LNCaP clone FGC (cell line): ENCODE measurements around the gene CLIC5.

Experiments used
- DNase-seq: peaks from one replicate; pipeline ENCODE4 v3.0.0-alpha.2; 2011; ENCODE audit warnings: low read depth
- H3K4me3 ChIP-seq: 2 replicates; pipeline ENCODE4 v1.5.1; 2011; ENCODE audit warnings: mild to moderate bottlenecking, low read depth, low read length, control low read depth
- CTCF ChIP-seq: IDR thresholded peaks from 2 replicates; pipeline ENCODE4 v1.5.1; 2012; ENCODE audit warnings: mild to moderate bottlenecking; ENCODE audit not compliant: control insufficient read depth, insufficient read depth; ENCODE audit errors: extremely low read depth

Gene CLIC5

GRCh38 chr6:45986746-45987274 lies 28.9 kb downstream of the CLIC5 start:
- no peak for TF ChIP-seq CTCF
- H3K4me3 ChIP-seq = no peak overlapping the region
- DNase-seq = no peak

GRCh38 chr6:45984788-45985425 lies 30.8 kb downstream of the CLIC5 start:
- TF ChIP-seq CTCF = no peak
- no peak for DNase-seq
- no peak overlapping the region for H3K4me3 ChIP-seq

GRCh38 chr6:45984347-45984746 lies 31.3 kb downstream of the CLIC5 start:
- no peak overlapping the region for H3K4me3 ChIP-seq
- no peak for TF ChIP-seq CTCF
- DNase-seq = no peak

GRCh38 chr6:45983062-45983461 lies 32.6 kb downstream of the CLIC5 start:
- no peak for TF ChIP-seq CTCF
- H3K4me3 ChIP-seq = no peak overlapping the region
- DNase-seq = no peak

GRCh38 chr6:45982280-45983036 lies 33.2 kb downstream of the CLIC5 start:
- no peak for DNase-seq
- no peak for TF ChIP-seq CTCF
- no peak overlapping the region for H3K4me3 ChIP-seq

- DNase-seq = no peak
- H3K4me3 ChIP-seq = no peak overlapping the region
- TF ChIP-seq CTCF = no peak
Measured at GRCh38 chr6:45981046-45981445, 34.6 kb downstream of the CLIC5 start.
